DND-41 (cell line): ENCODE data around the gene TBC1D23.

Experiments used
- CTCF ChIP-seq: IDR thresholded peaks from 2 replicates; pipeline ENCODE4 v1.5.1; 2012; ENCODE audit warnings: borderline replicate concordance, low read length, moderate library complexity, mild to moderate bottlenecking; ENCODE audit not compliant: poor library complexity, severe bottlenecking; ENCODE audit errors: extremely low read depth
- EZH2 ChIP-seq: IDR thresholded peaks from 3 replicates; pipeline ENCODE4 v1.6.1; 2012; ENCODE audit warnings: borderline replicate concordance, low read depth, mild to moderate bottlenecking, moderate library complexity, low read length, inconsistent platforms; ENCODE audit not compliant: severe bottlenecking

- TF ChIP-seq CTCF (no peak), EZH2 (no peak)
These were observed 26.4 kb upstream of the TBC1D23 start for GRCh38 chr3:100234364-100234763.
